HepG2 (cell line): ENCODE data around the gene AGBL3. TPM values are rescaled to one million over a fixed set of nuclear protein-coding genes. Genes with fewer than 3 reads are reported as not detected.

Experiments
- CENPX ChIP-seq: sonication (generic); formaldehyde crosslinking; IDR thresholded peaks from 2 replicates; pipeline ENCODE4 v1.9.0; 2021; ENCODE audit warnings: mild to moderate bottlenecking, missing genetic modification reagents, moderate library complexity
- CHCHD3 ChIP-seq: sonication (generic); formaldehyde crosslinking; IDR thresholded peaks from 2 replicates; pipeline ENCODE4 v1.8.0; 2022; ENCODE audit warnings: mild to moderate bottlenecking, missing genetic modification reagents, moderate library complexity
- CHD2 ChIP-seq: IDR thresholded peaks from 2 replicates; pipeline ENCODE4 v1.6.1; 2011; ENCODE audit warnings: low read depth, low read length, improper control_type of control experiment
- FOXA3 ChIP-seq: IDR thresholded peaks from 2 replicates; pipeline ENCODE4 v1.6.1; 2016; ENCODE audit warnings: missing genetic modification reagents, missing compliant biosample characterization
- HDAC1 ChIP-seq: sonication (generic); formaldehyde crosslinking; IDR thresholded peaks from 2 replicates; pipeline ENCODE4 v1.5.1; 2020; ENCODE audit warnings: mild to moderate bottlenecking, missing genetic modification reagents
- HMGA1 ChIP-seq: sonication (generic); formaldehyde crosslinking; conservative IDR thresholded peaks from 2 replicates; pipeline ENCODE4 v1.4.0; 2020; ENCODE audit warnings: missing genetic modification reagents
- NPAS2 ChIP-seq: sonication (generic); formaldehyde crosslinking; IDR thresholded peaks from 2 replicates; pipeline ENCODE4 v1.8.0; 2022; ENCODE audit warnings: mild to moderate bottlenecking, missing genetic modification reagents, borderline replicate concordance
- RFX5 ChIP-seq: IDR thresholded peaks from 2 replicates; pipeline ENCODE4 v1.6.1; 2011; ENCODE audit warnings: low read depth, low read length, improper control_type of control experiment
- SRF ChIP-seq: IDR thresholded peaks from 2 replicates; pipeline ENCODE4 v1.6.1; 2011; ENCODE audit warnings: mild to moderate bottlenecking, low read depth, low read length, moderate library complexity
- ZC3H13 ChIP-seq: sonication (generic); formaldehyde crosslinking; IDR thresholded peaks from 2 replicates; pipeline ENCODE4 v1.8.1; 2023; ENCODE audit warnings: mild to moderate bottlenecking, missing genetic modification reagents, moderate library complexity
- ZFP36L1 ChIP-seq: sonication (generic); formaldehyde crosslinking; IDR thresholded peaks from 2 replicates; pipeline ENCODE4 v1.8.0; 2022; ENCODE audit warnings: mild to moderate bottlenecking, missing genetic modification reagents, moderate library complexity
- ZNF260 ChIP-seq: sonication (generic); formaldehyde crosslinking; IDR thresholded peaks from 2 replicates; pipeline ENCODE4 v1.4.0; 2020; ENCODE audit warnings: missing genetic modification reagents, low read depth, mild to moderate bottlenecking, borderline replicate concordance
- ZNF572 ChIP-seq: sonication (generic); formaldehyde crosslinking; IDR thresholded peaks from 2 replicates; pipeline ENCODE4 v1.5.1; 2020; ENCODE audit warnings: mild to moderate bottlenecking, missing genetic modification reagents
- polyA plus RNA-seq, 8 experiments: library from polyadenylated mRNA; depleted of rRNA in 3 of 8; stranded (reverse) in 7 of 8; unstranded in 1 of 8; fragments of >200 nt; fragmentation: Illumina TruSeq in 4 of 8; extraction: Trizol in 4 of 8; gene quantifications; 2 replicates each; pipeline versions ENCODE4 v1.2.1 to v1.2.3, GENCODE V29; 2011 to 2016; ENCODE audit warnings: low read depth in 4 of 8, missing spikeins in 1 of 8, mixed read lengths in 1 of 8; ENCODE audit not compliant: insufficient read depth in 1 of 8
- total RNA-seq, 5 experiments: library from RNA; depleted of rRNA; stranded (reverse); fragments of >200 nt; fragmentation: Illumina TruSeq; extraction: Trizol; gene quantifications; 2 replicates each; pipeline ENCODE4 v1.2.3, GENCODE V29; 2016; ENCODE audit warnings: low read depth in 1 of 5
- TF ChIP-seq, protein P1 (sequence below): sonication (generic); formaldehyde crosslinking; IDR thresholded peaks from 2 replicates; pipeline ENCODE4 v1.9.0; 2021; ENCODE audit warnings: missing genetic modification reagents, borderline replicate concordance
- TF ChIP-seq, protein P2 (sequence below): IDR thresholded peaks from 2 replicates; pipeline ENCODE4 v1.6.1; 2016; ENCODE audit warnings: missing compliant biosample characterization, missing genetic modification reagents, borderline replicate concordance
- TF ChIP-seq, protein P3 (sequence below): sonication (generic); formaldehyde crosslinking; IDR thresholded peaks from 2 replicates; pipeline ENCODE4 v1.4.0; 2020; ENCODE audit warnings: missing genetic modification reagents
- TF ChIP-seq, protein P4 (sequence below): sonication (generic); formaldehyde crosslinking; IDR thresholded peaks from 2 replicates; pipeline ENCODE4 v1.5.1; 2020; ENCODE audit warnings: mild to moderate bottlenecking, missing genetic modification reagents, moderate library complexity
- TF ChIP-seq, protein P5 (sequence below): sonication (generic); formaldehyde crosslinking; IDR thresholded peaks from 2 replicates; pipeline ENCODE4 v1.8.0; 2022; ENCODE audit warnings: missing genetic modification reagents, mild to moderate bottlenecking, borderline replicate concordance
- TF ChIP-seq, protein P6 (sequence below): sonication (generic); formaldehyde crosslinking; IDR thresholded peaks from 2 replicates; pipeline ENCODE4; 2020; ENCODE audit warnings: missing genetic modification reagents, mild to moderate bottlenecking, borderline replicate concordance

AGBL3 gene
- total and polyA plus RNA-seq, 2 of the 13 experiments (the other 11 are each of a cell fraction or from before 2014, with no cell fraction given) = 2.2 to 7.2 TPM

DNA sequence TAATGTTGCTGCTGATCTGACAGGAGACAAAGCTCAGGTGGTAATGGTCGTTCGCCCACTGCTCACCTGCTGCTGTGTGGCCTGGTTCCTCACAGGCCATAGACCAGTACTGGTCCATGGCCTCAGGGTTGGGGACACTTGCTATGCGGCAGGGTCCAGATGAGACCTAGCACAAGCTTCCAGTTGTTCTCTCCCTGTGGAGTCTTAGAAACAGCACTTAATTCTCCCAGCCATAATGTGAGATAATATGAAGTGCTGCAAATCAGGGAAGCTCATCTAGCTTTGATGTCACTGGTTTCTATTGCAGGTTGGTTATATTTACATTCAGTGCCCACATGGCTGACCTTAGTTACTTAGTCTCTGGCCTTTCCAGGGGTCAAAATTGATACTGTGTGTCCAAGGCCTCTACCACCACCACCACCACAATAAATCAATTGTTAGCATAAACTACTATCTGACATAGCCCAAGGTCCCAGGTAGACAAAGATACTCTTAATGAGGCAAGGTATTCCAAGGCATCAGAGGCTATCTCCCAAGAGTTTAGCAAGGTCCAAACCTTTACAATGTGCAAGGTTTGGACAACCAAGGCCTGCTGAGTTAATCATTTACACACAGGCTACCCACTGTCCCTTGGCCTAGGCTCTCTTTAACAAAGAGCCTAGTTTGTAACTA lies 11.0 kb downstream of the AGBL3 start (continued):
- TF ChIP-seq, protein P1, sequence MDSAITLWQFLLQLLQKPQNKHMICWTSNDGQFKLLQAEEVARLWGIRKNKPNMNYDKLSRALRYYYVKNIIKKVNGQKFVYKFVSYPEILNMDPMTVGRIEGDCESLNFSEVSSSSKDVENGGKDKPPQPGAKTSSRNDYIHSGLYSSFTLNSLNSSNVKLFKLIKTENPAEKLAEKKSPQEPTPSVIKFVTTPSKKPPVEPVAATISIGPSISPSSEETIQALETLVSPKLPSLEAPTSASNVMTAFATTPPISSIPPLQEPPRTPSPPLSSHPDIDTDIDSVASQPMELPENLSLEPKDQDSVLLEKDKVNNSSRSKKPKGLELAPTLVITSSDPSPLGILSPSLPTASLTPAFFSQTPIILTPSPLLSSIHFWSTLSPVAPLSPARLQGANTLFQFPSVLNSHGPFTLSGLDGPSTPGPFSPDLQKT = no peak
- no peak for TF ChIP-seq SRF
- TF ChIP-seq ZNF572 = no peak
- no peak for TF ChIP-seq CHCHD3 (CRISPR knock-in tag)
- TF ChIP-seq, protein P2, sequence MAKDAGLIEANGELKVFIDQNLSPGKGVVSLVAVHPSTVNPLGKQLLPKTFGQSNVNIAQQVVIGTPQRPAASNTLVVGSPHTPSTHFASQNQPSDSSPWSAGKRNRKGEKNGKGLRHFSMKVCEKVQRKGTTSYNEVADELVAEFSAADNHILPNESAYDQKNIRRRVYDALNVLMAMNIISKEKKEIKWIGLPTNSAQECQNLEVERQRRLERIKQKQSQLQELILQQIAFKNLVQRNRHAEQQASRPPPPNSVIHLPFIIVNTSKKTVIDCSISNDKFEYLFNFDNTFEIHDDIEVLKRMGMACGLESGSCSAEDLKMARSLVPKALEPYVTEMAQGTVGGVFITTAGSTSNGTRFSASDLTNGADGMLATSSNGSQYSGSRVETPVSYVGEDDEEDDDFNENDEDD = no peak
- peak; percentile 60; the same call in 1 of the 2 replicates for TF ChIP-seq ZC3H13 (CRISPR knock-in tag)
- peak; percentile 47; the same call in 1 of the 2 replicates for TF ChIP-seq ZFP36L1
- TF ChIP-seq FOXA3 (CRISPR knock-in tag) = peak; percentile 91
- TF ChIP-seq, protein P3, sequence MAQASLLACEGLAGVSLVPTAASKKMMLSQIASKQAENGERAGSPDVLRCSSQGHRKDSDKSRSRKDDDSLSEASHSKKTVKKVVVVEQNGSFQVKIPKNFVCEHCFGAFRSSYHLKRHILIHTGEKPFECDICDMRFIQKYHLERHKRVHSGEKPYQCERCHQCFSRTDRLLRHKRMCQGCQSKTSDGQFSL (CRISPR knock-in tag) = no peak
- peak; percentile 92 for TF ChIP-seq RFX5
- TF ChIP-seq, protein P4, sequence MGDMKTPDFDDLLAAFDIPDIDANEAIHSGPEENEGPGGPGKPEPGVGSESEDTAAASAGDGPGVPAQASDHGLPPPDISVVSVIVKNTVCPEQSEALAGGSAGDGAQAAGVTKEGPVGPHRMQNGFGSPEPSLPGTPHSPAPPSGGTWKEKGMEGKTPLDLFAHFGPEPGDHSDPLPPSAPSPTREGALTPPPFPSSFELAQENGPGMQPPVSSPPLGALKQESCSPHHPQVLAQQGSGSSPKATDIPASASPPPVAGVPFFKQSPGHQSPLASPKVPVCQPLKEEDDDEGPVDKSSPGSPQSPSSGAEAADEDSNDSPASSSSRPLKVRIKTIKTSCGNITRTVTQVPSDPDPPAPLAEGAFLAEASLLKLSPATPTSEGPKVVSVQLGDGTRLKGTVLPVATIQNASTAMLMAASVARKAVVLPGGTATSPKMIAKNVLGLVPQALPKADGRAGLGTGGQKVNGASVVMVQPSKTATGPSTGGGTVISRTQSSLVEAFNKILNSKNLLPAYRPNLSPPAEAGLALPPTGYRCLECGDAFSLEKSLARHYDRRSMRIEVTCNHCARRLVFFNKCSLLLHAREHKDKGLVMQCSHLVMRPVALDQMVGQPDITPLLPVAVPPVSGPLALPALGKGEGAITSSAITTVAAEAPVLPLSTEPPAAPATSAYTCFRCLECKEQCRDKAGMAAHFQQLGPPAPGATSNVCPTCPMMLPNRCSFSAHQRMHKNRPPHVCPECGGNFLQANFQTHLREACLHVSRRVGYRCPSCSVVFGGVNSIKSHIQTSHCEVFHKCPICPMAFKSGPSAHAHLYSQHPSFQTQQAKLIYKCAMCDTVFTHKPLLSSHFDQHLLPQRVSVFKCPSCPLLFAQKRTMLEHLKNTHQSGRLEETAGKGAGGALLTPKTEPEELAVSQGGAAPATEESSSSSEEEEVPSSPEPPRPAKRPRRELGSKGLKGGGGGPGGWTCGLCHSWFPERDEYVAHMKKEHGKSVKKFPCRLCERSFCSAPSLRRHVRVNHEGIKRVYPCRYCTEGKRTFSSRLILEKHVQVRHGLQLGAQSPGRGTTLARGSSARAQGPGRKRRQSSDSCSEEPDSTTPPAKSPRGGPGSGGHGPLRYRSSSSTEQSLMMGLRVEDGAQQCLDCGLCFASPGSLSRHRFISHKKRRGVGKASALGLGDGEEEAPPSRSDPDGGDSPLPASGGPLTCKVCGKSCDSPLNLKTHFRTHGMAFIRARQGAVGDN (CRISPR knock-in tag) = peak; percentile 68
- TF ChIP-seq CENPX (CRISPR knock-in tag) = no peak
- peak; percentile 86 for TF ChIP-seq HDAC1 (CRISPR knock-in tag)
- TF ChIP-seq ZNF260 (CRISPR knock-in tag) = no peak
- TF ChIP-seq NPAS2 (CRISPR knock-in tag) = no peak
- TF ChIP-seq, protein P5, sequence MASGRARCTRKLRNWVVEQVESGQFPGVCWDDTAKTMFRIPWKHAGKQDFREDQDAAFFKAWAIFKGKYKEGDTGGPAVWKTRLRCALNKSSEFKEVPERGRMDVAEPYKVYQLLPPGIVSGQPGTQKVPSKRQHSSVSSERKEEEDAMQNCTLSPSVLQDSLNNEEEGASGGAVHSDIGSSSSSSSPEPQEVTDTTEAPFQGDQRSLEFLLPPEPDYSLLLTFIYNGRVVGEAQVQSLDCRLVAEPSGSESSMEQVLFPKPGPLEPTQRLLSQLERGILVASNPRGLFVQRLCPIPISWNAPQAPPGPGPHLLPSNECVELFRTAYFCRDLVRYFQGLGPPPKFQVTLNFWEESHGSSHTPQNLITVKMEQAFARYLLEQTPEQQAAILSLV (CRISPR knock-in tag) = no peak
- no peak for TF ChIP-seq HMGA1 (CRISPR knock-in tag)
- TF ChIP-seq CHD2 = no peak
- TF ChIP-seq, protein P6, sequence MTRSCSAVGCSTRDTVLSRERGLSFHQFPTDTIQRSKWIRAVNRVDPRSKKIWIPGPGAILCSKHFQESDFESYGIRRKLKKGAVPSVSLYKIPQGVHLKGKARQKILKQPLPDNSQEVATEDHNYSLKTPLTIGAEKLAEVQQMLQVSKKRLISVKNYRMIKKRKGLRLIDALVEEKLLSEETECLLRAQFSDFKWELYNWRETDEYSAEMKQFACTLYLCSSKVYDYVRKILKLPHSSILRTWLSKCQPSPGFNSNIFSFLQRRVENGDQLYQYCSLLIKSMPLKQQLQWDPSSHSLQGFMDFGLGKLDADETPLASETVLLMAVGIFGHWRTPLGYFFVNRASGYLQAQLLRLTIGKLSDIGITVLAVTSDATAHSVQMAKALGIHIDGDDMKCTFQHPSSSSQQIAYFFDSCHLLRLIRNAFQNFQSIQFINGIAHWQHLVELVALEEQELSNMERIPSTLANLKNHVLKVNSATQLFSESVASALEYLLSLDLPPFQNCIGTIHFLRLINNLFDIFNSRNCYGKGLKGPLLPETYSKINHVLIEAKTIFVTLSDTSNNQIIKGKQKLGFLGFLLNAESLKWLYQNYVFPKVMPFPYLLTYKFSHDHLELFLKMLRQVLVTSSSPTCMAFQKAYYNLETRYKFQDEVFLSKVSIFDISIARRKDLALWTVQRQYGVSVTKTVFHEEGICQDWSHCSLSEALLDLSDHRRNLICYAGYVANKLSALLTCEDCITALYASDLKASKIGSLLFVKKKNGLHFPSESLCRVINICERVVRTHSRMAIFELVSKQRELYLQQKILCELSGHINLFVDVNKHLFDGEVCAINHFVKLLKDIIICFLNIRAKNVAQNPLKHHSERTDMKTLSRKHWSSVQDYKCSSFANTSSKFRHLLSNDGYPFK (CRISPR knock-in tag) = no peak
